Hepatocyte (in vitro differentiated cells): Measurements from ENCODE around the gene GALNT1. TPM values are rescaled to one million over a fixed set of nuclear protein-coding genes. Genes with fewer than 3 reads are reported as not detected.

Source experiments
- DNase-seq: peaks from one replicate; pipeline ENCODE4 v3.0.0-alpha.2; 2016; ENCODE audit warnings: low spot score
- H2AFZ ChIP-seq: fragments of 200-600 bp; sonication (generic); 2 replicates; pipeline ENCODE4 v1.6.0; 2016; ENCODE audit warnings: antibody characterized with exemption, mild to moderate bottlenecking
- H3K27ac ChIP-seq: fragments of 200-600 bp; sonication (generic); 2 replicates; pipeline ENCODE4 v1.5.1; 2016; ENCODE audit warnings: mild to moderate bottlenecking
- H3K27me3 ChIP-seq: fragments of 200-600 bp; sonication (generic); 2 replicates; pipeline ENCODE4 v1.6.1; 2016
- H3K36me3 ChIP-seq: fragments of 200-600 bp; sonication (generic); replicated peaks from 2 replicates; pipeline ENCODE4 v1.5.1; 2016; ENCODE audit warnings: low read depth; ENCODE audit not compliant: insufficient read depth
- H3K4me1 ChIP-seq: fragments of 200-600 bp; sonication (generic); 2 replicates; pipeline ENCODE4 v1.5.1; 2016; ENCODE audit warnings: mild to moderate bottlenecking, moderate library complexity; ENCODE audit not compliant: insufficient read depth
- H3K4me2 ChIP-seq: fragments of 200-600 bp; sonication (generic); 2 replicates; pipeline ENCODE4 v1.6.0; 2016
- H3K4me3 ChIP-seq: fragments of 200-600 bp; sonication (generic); 2 replicates; pipeline ENCODE4 v1.5.1; 2016; ENCODE audit warnings: mild to moderate bottlenecking
- H3K79me2 ChIP-seq: fragments of 200-600 bp; sonication (generic); 2 replicates; pipeline ENCODE4 v1.6.0; 2017; ENCODE audit warnings: mild to moderate bottlenecking
- H3K9me2 ChIP-seq: fragments of 200-600 bp; sonication (generic); replicated peaks from 2 replicates; pipeline ENCODE4 v1.6.0; 2017; ENCODE audit warnings: mild to moderate bottlenecking; ENCODE audit not compliant: insufficient read depth
- H3K9me3 ChIP-seq: fragments of 200-600 bp; sonication (generic); 2 replicates; pipeline ENCODE4 v1.5.1; 2016; ENCODE audit warnings: low read depth, mild to moderate bottlenecking
- H4K20me1 ChIP-seq: fragments of 200-600 bp; sonication (generic); 2 replicates; pipeline ENCODE4 v1.6.0; 2016; ENCODE audit warnings: mild to moderate bottlenecking; ENCODE audit not compliant: insufficient read depth, poor library complexity, severe bottlenecking
- CTCF ChIP-seq: fragments of 200-600 bp; sonication (generic); IDR thresholded peaks from 2 replicates; pipeline ENCODE4 v1.5.1; 2016; ENCODE audit warnings: antibody characterized with exemption, mild to moderate bottlenecking; ENCODE audit not compliant: poor library complexity
- EZH2 ChIP-seq: fragments of 200-600 bp; sonication (generic); IDR thresholded peaks from 2 replicates; pipeline ENCODE4 v1.6.1; 2016; ENCODE audit warnings: antibody characterized with exemption, mild to moderate bottlenecking, borderline replicate concordance
- EZH2phosphoT487 ChIP-seq: fragments of 200-600 bp; sonication (generic); IDR thresholded peaks from one replicate; pipeline ENCODE4 v1.6.1; 2018; ENCODE audit warnings: antibody characterized with exemption, mild to moderate bottlenecking, low read depth, moderate library complexity; ENCODE audit not compliant: unreplicated experiment, severe bottlenecking
- WGBS: methylation state at CpG from one replicate; pipeline ENCODE4 v1.1.6; 2016; ENCODE audit warnings: low lambda C conversion rate; ENCODE audit errors: missing lambda C conversion rate; 5-methylcytosine and 5-hydroxymethylcytosine counted together
- polyA plus RNA-seq: library from polyadenylated mRNA; unstranded; fragments of >200 nt; fragmentation: Nextera tagmentation; extraction: Ambion mirVana; gene quantifications from 2 replicates; pipeline ENCODE4 v1.2.1, GENCODE V29; 2016
- total RNA-seq: library from RNA; depleted of rRNA; stranded (reverse); fragments of >200 nt; gene quantifications from 2 replicates; pipeline ENCODE4 v1.2.3, GENCODE V29; 2014

Gene GALNT1
- total and polyA plus RNA-seq, 2 experiments from 2014 or later: 231 to 271 TPM

GRCh38 chr18:35577045-35577848, 4.3 kb upstream of the GALNT1 start:
- H3K9me3 ChIP-seq: no peaks in the 10 kb centered on the region
- no peaks in the 10 kb centered on the region for H3K36me3 ChIP-seq
- no peak overlapping the region for H2AFZ ChIP-seq
- no peaks in the 10 kb centered on the region for H3K27me3 ChIP-seq
- peaks cover 5% of the 10 kb centered on the region for H3K79me2 ChIP-seq
- no peak for DNase-seq
- H3K9me2 ChIP-seq: no peaks in the 10 kb centered on the region
- 95% methylated on average over 8 of the region's 8 CpGs for WGBS
- H3K27ac ChIP-seq: no peak overlapping the region
- peaks cover 11% of the 10 kb centered on the region for H3K4me1 ChIP-seq
- no peak overlapping the region for H3K4me3 ChIP-seq
- H3K4me2 ChIP-seq: no peak overlapping the region
- TF ChIP-seq EZH2: no peak
- TF ChIP-seq EZH2phosphoT487: no peak
- TF ChIP-seq CTCF: no peak
- H4K20me1 ChIP-seq: no peaks in the 10 kb centered on the region

DNA sequence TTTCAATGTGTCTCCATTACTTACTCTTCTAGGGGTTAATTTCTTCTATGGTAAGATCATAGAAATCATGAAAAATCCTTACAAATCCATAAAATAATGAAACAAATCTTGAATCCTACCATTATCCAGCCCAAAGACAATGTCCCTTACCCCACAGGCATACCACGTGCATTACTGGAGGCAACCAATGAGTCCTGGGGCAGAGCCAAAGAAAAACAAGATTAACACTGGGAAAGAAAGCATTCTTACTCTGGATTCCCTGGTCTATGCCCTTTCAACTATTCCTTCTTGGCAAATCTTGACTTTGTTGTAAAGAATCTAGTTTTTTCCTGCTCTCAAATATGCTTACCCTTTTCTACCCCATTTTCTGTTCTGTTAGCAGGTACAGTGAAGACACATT, 3.1 kb upstream of the GALNT1 start:
- Histone ChIP-seq H3K9me3 (no peaks in the 10 kb centered on the region), H3K4me2 (peak overlapping the region; percentile 41), H2AFZ (no peak overlapping the region), H3K79me2 (peaks cover 17% of the 10 kb centered on the region), H3K9me2 (no peaks in the 10 kb centered on the region), H3K27ac (peak overlapping the region; percentile 0), H3K27me3 (no peaks in the 10 kb centered on the region), H3K4me1 (peaks cover 18% of the 10 kb centered on the region), H4K20me1 (peaks cover 6% of the 10 kb centered on the region), H3K4me3 (no peak overlapping the region), H3K36me3 (no peaks in the 10 kb centered on the region)
- WGBS: 67% methylated on average over 1 of the region's 1 CpG
- DNase-seq: no peak
- TF ChIP-seq EZH2phosphoT487 (no peak), EZH2 (no peak), CTCF (no peak)

GRCh38 chr18:35578936-35579335, 2.6 kb upstream of the GALNT1 start:
- Histone ChIP-seq H3K4me3 (no peak overlapping the region), H3K27ac (peak overlapping the region; percentile 0)
- TF ChIP-seq EZH2phosphoT487 (no peak), CTCF (no peak), EZH2 (no peak)

More at GRCh38 chr18:35578936-35579335, 2.6 kb upstream of the GALNT1 start:
- Histone ChIP-seq H3K79me2 (peaks cover 22% of the 10 kb centered on the region), H3K4me1 (peaks cover 18% of the 10 kb centered on the region), H3K4me2 (peak overlapping the region; percentile 41), H4K20me1 (peaks cover 7% of the 10 kb centered on the region), H3K27me3 (no peaks in the 10 kb centered on the region), H2AFZ (no peak overlapping the region), H3K9me2 (no peaks in the 10 kb centered on the region), H3K36me3 (no peaks in the 10 kb centered on the region), H3K9me3 (no peaks in the 10 kb centered on the region)
- 75% methylated on average over 4 of the region's 4 CpGs for WGBS
- no peak for DNase-seq
